H1 (cell line): ENCODE data around the gene CNPY4. TPM values are rescaled to one million over a fixed set of nuclear protein-coding genes. Genes with fewer than 3 reads are reported as not detected.

Experiments
- CTCF ChIA-PET: fragments of 300-600 bp; sonication (Branson Sonifier 250); formaldehyde crosslinking; loops from one replicate; lab custom pipeline; 2021; ENCODE audit not compliant: partially characterized antibody; lab: Charles Lee
- POLR2A ChIA-PET: fragments of 300-600 bp; sonication (Branson Sonifier 250); formaldehyde crosslinking; loops from one replicate; lab custom pipeline; 2021; ENCODE audit warnings: inconsistent platforms; ENCODE audit not compliant: partially characterized antibody; lab: Charles Lee
- DNase-seq, 2 experiments: peaks; one replicate each; pipeline versions ENCODE4 v3.0.0 to v3.0.0-alpha.2; 2010 to 2022; ENCODE audit warnings: low spot score in 2 of 2, low read depth in 1 of 2, mixed read lengths in 1 of 2
- FAIRE-seq: peaks from 2 replicates; lab custom pipeline; 2011; peaks lifted over from hg19 to GRCh38; lab: Jason Lieb, UNC
- H2AFZ ChIP-seq: 2 replicates; pipeline ENCODE4 v1.8.1; 2012; ENCODE audit warnings: low read length, inconsistent platforms
- H2AK5ac ChIP-seq: 2 replicates; pipeline ENCODE4 v1.6.1; 2013; ENCODE audit warnings: low read depth, low read length
- H2BK120ac ChIP-seq: replicated peaks from 2 replicates; pipeline ENCODE3; 2013; ENCODE audit warnings: low read depth, low read length, inconsistent platforms
- H2BK12ac ChIP-seq: 2 replicates; pipeline ENCODE4 v1.6.1; 2013; ENCODE audit warnings: low read depth, low read length
- H2BK15ac ChIP-seq: 2 replicates; pipeline ENCODE4 v1.6.1; 2013; ENCODE audit warnings: low read length
- H2BK20ac ChIP-seq: 2 replicates; pipeline ENCODE4 v1.6.1; 2013; ENCODE audit warnings: low read length
- H2BK5ac ChIP-seq: 2 replicates; pipeline ENCODE4 v1.6.1; 2013; ENCODE audit warnings: low read depth, low read length
- H3K14ac ChIP-seq: 2 replicates; pipeline ENCODE4 v1.6.1; 2013; ENCODE audit warnings: inconsistent platforms; ENCODE audit not compliant: insufficient read length
- H3K18ac ChIP-seq: 2 replicates; pipeline ENCODE4 v1.6.1; 2013; ENCODE audit warnings: low read length; ENCODE audit errors: extremely low read depth
- H3K23ac ChIP-seq: 2 replicates; pipeline ENCODE4 v1.6.1; 2013; ENCODE audit warnings: inconsistent platforms; ENCODE audit not compliant: insufficient read length
- H3K23me2 ChIP-seq: 2 replicates; pipeline ENCODE4 v1.6.1; 2013; ENCODE audit warnings: low read depth, low read length
- H3K27ac ChIP-seq: 2 replicates; pipeline ENCODE4 v1.6.1; 2011; ENCODE audit warnings: low read depth, low read length, inconsistent platforms
- H3K27me3 ChIP-seq, 4 experiments: replicated peaks in 1 of 4; 1 replicate in 1 of 4; 2 replicates in 3 of 4; pipeline versions ENCODE4 v1.6.1 to v1.8.1; 2011 to 2013; ENCODE audit warnings: low read length in 3 of 4, mild to moderate bottlenecking in 3 of 4, inconsistent platforms in 2 of 4, mixed read lengths in 2 of 4, moderate library complexity in 1 of 4; ENCODE audit not compliant: control insufficient read depth in 3 of 4, insufficient read depth in 3 of 4; ENCODE audit errors: extremely low read depth in 1 of 4
- H3K36me3 ChIP-seq, 4 experiments: 2 replicates each; pipeline versions ENCODE4 v1.6.1 to v1.8.1; 2011 to 2013; ENCODE audit warnings: mild to moderate bottlenecking in 4 of 4, low read length in 3 of 4, moderate library complexity in 2 of 4, control low read depth in 1 of 4, inconsistent platforms in 1 of 4; ENCODE audit not compliant: insufficient read depth in 4 of 4, control insufficient read depth in 2 of 4
- H3K4ac ChIP-seq: replicated peaks from 2 replicates; pipeline ENCODE3; 2013; ENCODE audit warnings: low read length, low read depth, mixed read lengths, inconsistent platforms; ENCODE audit not compliant: insufficient read length
- H3K4me1 ChIP-seq, 4 experiments: replicated peaks in 1 of 4; 1 replicate in 1 of 4; 2 replicates in 3 of 4; pipeline versions ENCODE4 v1.6.1 to v1.8.1; 2011 to 2013; ENCODE audit warnings: low read length in 3 of 4, inconsistent platforms in 2 of 4, mixed read lengths in 1 of 4; ENCODE audit not compliant: insufficient read depth in 4 of 4, control insufficient read depth in 3 of 4
- H3K4me2 ChIP-seq, 2 experiments: 2 replicates each; pipeline versions ENCODE4 v1.6.1 to v1.8.1; 2011 to 2013; ENCODE audit warnings: low read depth in 2 of 2, low read length in 2 of 2, control low read depth in 1 of 2, inconsistent platforms in 1 of 2, mild to moderate bottlenecking in 1 of 2; ENCODE audit not compliant: insufficient read depth in 1 of 2
- H3K4me3 ChIP-seq, 4 experiments: fragments of 200-600, 300-600 bp in 1 of 4; sonication (generic), shearing (Covaris generic), sonication (Bioruptor Twin) in 1 of 4; 2 replicates each; pipeline versions ENCODE4 v1.5.1 to v1.8.1; 2011 to 2016; ENCODE audit warnings: low read length in 4 of 4, low read depth in 3 of 4, control low read depth in 2 of 4, inconsistent platforms in 2 of 4, mild to moderate bottlenecking in 2 of 4, mixed read lengths in 1 of 4, moderate library complexity in 1 of 4; ENCODE audit not compliant: insufficient read depth in 2 of 4; ENCODE audit errors: extremely low read depth in 1 of 4
- H3K56ac ChIP-seq: replicated peaks from 2 replicates; pipeline ENCODE3; 2013; ENCODE audit warnings: low read depth, mild to moderate bottlenecking, mixed read lengths, low read length, inconsistent platforms; ENCODE audit not compliant: insufficient read length
- H3K79me1 ChIP-seq: 2 replicates; pipeline ENCODE4 v1.6.1; 2013; ENCODE audit warnings: low read depth, low read length, control low read depth
- H3K79me2 ChIP-seq, 2 experiments: 2 replicates each; pipeline versions ENCODE4 v1.6.1 to v1.8.1; 2012 to 2013; ENCODE audit warnings: low read length in 2 of 2, mild to moderate bottlenecking in 2 of 2, inconsistent platforms in 1 of 2; ENCODE audit not compliant: insufficient read depth in 2 of 2, control insufficient read depth in 1 of 2
- H3K9ac ChIP-seq, 4 experiments: replicated peaks in 1 of 4; 1 replicate in 1 of 4; 2 replicates in 3 of 4; pipeline versions ENCODE4 v1.6.1 to v1.8.1; 2011 to 2013; ENCODE audit warnings: low read depth in 3 of 4, low read length in 3 of 4, control low read depth in 2 of 4, mild to moderate bottlenecking in 2 of 4, moderate library complexity in 2 of 4, inconsistent platforms in 1 of 4; ENCODE audit errors: extremely low read depth in 1 of 4
- H3K9me3 ChIP-seq, 2 experiments: 2 replicates each; pipeline versions ENCODE4 v1.6.1 to v1.8.1; 2012 to 2013; ENCODE audit warnings: mild to moderate bottlenecking in 2 of 2, moderate library complexity in 2 of 2, control low read depth in 1 of 2, inconsistent platforms in 1 of 2, low read depth in 1 of 2, low read length in 1 of 2, mixed read lengths in 1 of 2; ENCODE audit not compliant: insufficient read depth in 2 of 2
- H4K20me1 ChIP-seq, 2 experiments: replicated peaks in 1 of 2; 2 replicates each; pipeline versions ENCODE3 to v1.8.1; 2011 to 2013; ENCODE audit warnings: inconsistent platforms in 2 of 2, low read length in 2 of 2, mild to moderate bottlenecking in 1 of 2; ENCODE audit not compliant: insufficient read depth in 2 of 2, control insufficient read depth in 1 of 2
- H4K5ac ChIP-seq: 2 replicates; pipeline ENCODE4 v1.6.1; 2013; ENCODE audit warnings: low read length, low read depth, mixed read lengths, inconsistent platforms; ENCODE audit not compliant: insufficient read length
- H4K8ac ChIP-seq: 2 replicates; pipeline ENCODE4 v1.8.0; 2013; ENCODE audit warnings: mild to moderate bottlenecking, moderate library complexity, low read length, inconsistent platforms; ENCODE audit not compliant: insufficient read depth; ENCODE audit errors: extremely low read depth
- H4K91ac ChIP-seq: replicated peaks from 2 replicates; pipeline ENCODE3; 2013; ENCODE audit warnings: low read length, mixed read lengths, inconsistent platforms; ENCODE audit not compliant: insufficient read length
- CREB1 ChIP-seq: IDR thresholded peaks from 2 replicates; pipeline ENCODE4 v1.6.1; 2012; ENCODE audit warnings: inconsistent platforms
- EZH2 ChIP-seq: fragments of 200-600 bp; sonication (generic); IDR thresholded peaks from 2 replicates; pipeline ENCODE4 v1.7.1; 2012; ENCODE audit warnings: low read depth, mild to moderate bottlenecking, moderate library complexity, low read length, inconsistent platforms; ENCODE audit not compliant: severe bottlenecking
- FOSL1 ChIP-seq: IDR thresholded peaks from 2 replicates; pipeline ENCODE4 v1.6.1; 2011; ENCODE audit warnings: mild to moderate bottlenecking, low read depth, low read length, moderate library complexity; ENCODE audit not compliant: insufficient read depth
- KDM1A ChIP-seq: fragments of 200-600, 300-600 bp; sonication (generic); IDR thresholded peaks from 2 replicates; pipeline ENCODE4 v1.7.1; 2016; ENCODE audit warnings: mild to moderate bottlenecking, low read length, borderline replicate concordance
- KDM4A ChIP-seq: IDR thresholded peaks from one replicate; pipeline ENCODE4 v1.7.1; 2012; ENCODE audit warnings: low read depth, mild to moderate bottlenecking, moderate library complexity, low read length, inconsistent platforms; ENCODE audit not compliant: severe bottlenecking
- NANOG ChIP-seq: IDR thresholded peaks from 2 replicates; pipeline ENCODE4 v1.6.1; 2011; ENCODE audit warnings: low read length, low read depth, mild to moderate bottlenecking, inconsistent platforms; ENCODE audit not compliant: insufficient read depth, poor library complexity, severe bottlenecking
- SP1 ChIP-seq: IDR thresholded peaks from 2 replicates; pipeline ENCODE4 v1.6.1; 2011; ENCODE audit warnings: low read depth, low read length
- TEAD4 ChIP-seq: IDR thresholded peaks from 2 replicates; pipeline ENCODE4 v1.6.1; 2012; ENCODE audit warnings: low read depth, low read length, inconsistent platforms, mixed read lengths
- WGBS, 2 experiments: shearing (Covaris generic) in 1 of 2; methylation state at CpG; one replicate each; pipeline versions ENCODE4 v1.1.6 to v1.1.7; 2013 to 2015; ENCODE audit warnings: low lambda C conversion rate in 2 of 2, mixed read lengths in 2 of 2, inconsistent platforms in 1 of 2, low coverage in 1 of 2, missing lambda C conversion rate in 1 of 2; ENCODE audit not compliant: insufficient replicate concordance in 2 of 2, insufficient coverage in 1 of 2, insufficient read length in 1 of 2; ENCODE audit errors: extremely low coverage in 1 of 2, missing lambda C conversion rate in 1 of 2; 5-methylcytosine and 5-hydroxymethylcytosine counted together
- polyA plus RNA-seq, 7 experiments: library from polyadenylated mRNA; depleted of rRNA in 3 of 7; stranded (reverse) in 5 of 7; unstranded in 2 of 7; fragments of >200 nt in 5 of 7; fragments of 200-250 nt in 2 of 7; gene quantifications; 1 replicate in 5 of 7; 2 replicates in 1 of 7; 4 replicates in 1 of 7; pipeline versions ENCODE4 v1.2.1 to v1.2.3, GENCODE V29; 2011 to 2013; ENCODE audit warnings: missing spikeins in 2 of 7, mixed read lengths in 2 of 7
- total RNA-seq: library from RNA; stranded (reverse); fragmentation: NEBNext Ultra II Directional; extraction: Animal tissue kit (Norgen Biotek cat#: 25700); gene quantifications from 2 replicates; pipeline ENCODE4 v1.2.1, GENCODE V29; 2021
- TF ChIP-seq, protein P1 (sequence below), 3 experiments: IDR thresholded peaks; 1 replicate in 2 of 3; 2 replicates in 1 of 3; pipeline versions ENCODE4 v1.5.1 to v1.6.1; 2011; ENCODE audit warnings: low read length in 3 of 3, mild to moderate bottlenecking in 3 of 3, inconsistent platforms in 2 of 3, low read depth in 1 of 3, moderate library complexity in 1 of 3; ENCODE audit not compliant: insufficient read depth in 1 of 3; ENCODE audit errors: control extremely low read depth in 1 of 3
- TF ChIP-seq, protein P2 (sequence below): IDR thresholded peaks from 2 replicates; pipeline ENCODE4 v1.6.1; 2012; ENCODE audit warnings: inconsistent platforms

CNPY4 gene
- total and polyA plus RNA-seq, 2 of the 8 experiments (the other 6 are each of a cell fraction or from before 2014, with no cell fraction given): 10.2 to 15.3 TPM

- CTCF ChIA-PET: interaction anchor here (0.6 to 2.1 kb wide), 5 partner anchors 8 to 608 kb away, joined by 3 to 5 read pairs (median 3); no protein-coding TSS in a partner anchor
- no peak for TF ChIP-seq EZH2
- TF ChIP-seq, protein P1, sequence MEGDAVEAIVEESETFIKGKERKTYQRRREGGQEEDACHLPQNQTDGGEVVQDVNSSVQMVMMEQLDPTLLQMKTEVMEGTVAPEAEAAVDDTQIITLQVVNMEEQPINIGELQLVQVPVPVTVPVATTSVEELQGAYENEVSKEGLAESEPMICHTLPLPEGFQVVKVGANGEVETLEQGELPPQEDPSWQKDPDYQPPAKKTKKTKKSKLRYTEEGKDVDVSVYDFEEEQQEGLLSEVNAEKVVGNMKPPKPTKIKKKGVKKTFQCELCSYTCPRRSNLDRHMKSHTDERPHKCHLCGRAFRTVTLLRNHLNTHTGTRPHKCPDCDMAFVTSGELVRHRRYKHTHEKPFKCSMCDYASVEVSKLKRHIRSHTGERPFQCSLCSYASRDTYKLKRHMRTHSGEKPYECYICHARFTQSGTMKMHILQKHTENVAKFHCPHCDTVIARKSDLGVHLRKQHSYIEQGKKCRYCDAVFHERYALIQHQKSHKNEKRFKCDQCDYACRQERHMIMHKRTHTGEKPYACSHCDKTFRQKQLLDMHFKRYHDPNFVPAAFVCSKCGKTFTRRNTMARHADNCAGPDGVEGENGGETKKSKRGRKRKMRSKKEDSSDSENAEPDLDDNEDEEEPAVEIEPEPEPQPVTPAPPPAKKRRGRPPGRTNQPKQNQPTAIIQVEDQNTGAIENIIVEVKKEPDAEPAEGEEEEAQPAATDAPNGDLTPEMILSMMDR (IDR thresholded peaks at IDR 0.05; ENCODE audit: control extremely low read depth in 1 of 3, insufficient read depth in 1 of 3, low read depth in 1 of 3, low read length in 3 of 3): no peak
- no peak for TF ChIP-seq TEAD4
- TF ChIP-seq KDM1A: no peak
- TF ChIP-seq SP1: no peak
- TF ChIP-seq, protein P2, sequence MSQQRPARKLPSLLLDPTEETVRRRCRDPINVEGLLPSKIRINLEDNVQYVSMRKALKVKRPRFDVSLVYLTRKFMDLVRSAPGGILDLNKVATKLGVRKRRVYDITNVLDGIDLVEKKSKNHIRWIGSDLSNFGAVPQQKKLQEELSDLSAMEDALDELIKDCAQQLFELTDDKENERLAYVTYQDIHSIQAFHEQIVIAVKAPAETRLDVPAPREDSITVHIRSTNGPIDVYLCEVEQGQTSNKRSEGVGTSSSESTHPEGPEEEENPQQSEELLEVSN: no peak
- no peak for TF ChIP-seq CREB1
- TF ChIP-seq KDM4A: no peak
- no peak for TF ChIP-seq NANOG
- TF ChIP-seq FOSL1: no peak
These were observed 44.6 kb upstream of the CNPY4 start for GRCh38 chr7:100074841-100075240.

More at GRCh38 chr7:100074841-100075240, 44.6 kb upstream of the CNPY4 start:
- Histone ChIP-seq H3K79me2 (peaks cover 17 to 35% of the 10 kb centered on the region in 2 experiments), H3K18ac (no peak overlapping the region), H4K20me1 (peaks cover 0 to 1% of the 10 kb centered on the region in 2 experiments), H3K27me3 (no peaks in the 10 kb centered on the region; a peak in 1 of 7 replicates), H2BK15ac (no peak overlapping the region), H3K36me3 (peaks cover 76 to 100% (median 90%) of the 10 kb centered on the region in 4 experiments), H3K4ac (no peak overlapping the region), H3K23ac (no peak overlapping the region), H3K9ac (no peak overlapping the region), H4K8ac (no peak overlapping the region), H2BK120ac (no peak overlapping the region), H2BK5ac (no peak overlapping the region), H3K56ac (no peak overlapping the region), H3K79me1 (no peaks in the 10 kb centered on the region; the same call in none of the 2 replicates), H2BK20ac (no peak overlapping the region), H3K14ac (no peak overlapping the region), H3K4me2 (no peak overlapping the region), H2AK5ac (no peak overlapping the region), H2BK12ac (no peak overlapping the region), H2AFZ (no peak overlapping the region), H3K4me1 (no peaks in the 10 kb centered on the region; a peak in 1 of 7 replicates), H3K23me2 (no peaks in the 10 kb centered on the region), H3K4me3 (no peak overlapping the region), H4K91ac (no peak overlapping the region), H3K9me3 (peaks cover 59 to 67% of the 10 kb centered on the region in 2 experiments), H3K27ac (no peak overlapping the region), H4K5ac (no peak overlapping the region)
- 87% methylated on average over 7 of the region's 7 CpGs; no CpG with 5 or more reads in 1 of the 2 experiments for whole genome bisulfite sequencing, 2 experiments
- POLR2A ChIA-PET: interaction anchor here (0.9 to 19.6 kb wide), 12 partner anchors 8 to 56 kb away, joined by 3 to 294 read pairs (median 4); partner anchors contain the start of genes AP4M1, COPS6, MCM7 and ZSCAN21
- DNase-seq (no peak), FAIRE-seq (no peak)
